Activated B cell treated with CpG ODN at 0.5 μM for 24 hours (primary cell): ENCODE results near the gene HOXD9. TPM values are rescaled to one million over a fixed set of nuclear protein-coding genes. Genes with fewer than 3 reads are reported as not detected.

Experiments
- ATAC-seq: fragments of 200-7000 bp; cut with Tn5 transposase; one replicate; pipeline ENCODE4 v1.10.0; 2021; ENCODE audit warnings: low read depth, mild to moderate bottlenecking, moderate library complexity
- CTCF ChIA-PET: fragments of 350-600 bp; sonication (Branson Sonifier 250); formaldehyde crosslinking; loops from one replicate; lab custom pipeline; 2021; ENCODE audit warnings: antibody characterized with exemption; lab: Charles Lee
- POLR2A ChIA-PET: fragments of 350-600 bp; sonication (Branson Sonifier 250); formaldehyde crosslinking; loops from one replicate; lab custom pipeline; 2021; ENCODE audit warnings: antibody characterized with exemption; lab: Charles Lee
- DNase-seq: peaks from one replicate; pipeline ENCODE4 v3.0.0; 2022
- H3K27ac Mint-ChIP-seq: one replicate; pipeline ENCODE4 v1.8.0; 2020; ENCODE audit warnings: mixed read lengths
- H3K27me3 Mint-ChIP-seq: one replicate; pipeline ENCODE4 v1.8.0; 2021; ENCODE audit warnings: mixed read lengths
- H3K36me3 Mint-ChIP-seq: one replicate; pipeline ENCODE4 v1.8.0; 2021; ENCODE audit warnings: low read depth, mixed read lengths
- H3K4me1 Mint-ChIP-seq: one replicate; pipeline ENCODE4 v1.8.0; 2021; ENCODE audit warnings: mixed read lengths
- H3K4me3 Mint-ChIP-seq: one replicate; pipeline ENCODE4 v1.8.0; 2020; ENCODE audit warnings: mild to moderate bottlenecking, mixed read lengths
- H3K9me3 Mint-ChIP-seq: one replicate; pipeline ENCODE4 v1.8.0; 2020; ENCODE audit warnings: mixed read lengths
- intact Hi-C: fragments of 100-400 bp; cut with micrococcal nuclease; formaldehyde crosslinking; loops from one replicate; pipeline ENCODE4 v1.15.1; 2024
- total RNA-seq: library from RNA; stranded (reverse); gene quantifications from 2 replicates; pipeline ENCODE4 v1.2.3, GENCODE V29; 2022
- TF ChIP-seq, protein P1 (sequence below): fragments of 200-600 bp; IDR thresholded peaks from one replicate; pipeline ENCODE4 v1.8.0; 2022; ENCODE audit warnings: antibody characterized with exemption, mild to moderate bottlenecking

Gene HOXD9
- not detected in 2 replicates for total RNA-seq

DNA sequence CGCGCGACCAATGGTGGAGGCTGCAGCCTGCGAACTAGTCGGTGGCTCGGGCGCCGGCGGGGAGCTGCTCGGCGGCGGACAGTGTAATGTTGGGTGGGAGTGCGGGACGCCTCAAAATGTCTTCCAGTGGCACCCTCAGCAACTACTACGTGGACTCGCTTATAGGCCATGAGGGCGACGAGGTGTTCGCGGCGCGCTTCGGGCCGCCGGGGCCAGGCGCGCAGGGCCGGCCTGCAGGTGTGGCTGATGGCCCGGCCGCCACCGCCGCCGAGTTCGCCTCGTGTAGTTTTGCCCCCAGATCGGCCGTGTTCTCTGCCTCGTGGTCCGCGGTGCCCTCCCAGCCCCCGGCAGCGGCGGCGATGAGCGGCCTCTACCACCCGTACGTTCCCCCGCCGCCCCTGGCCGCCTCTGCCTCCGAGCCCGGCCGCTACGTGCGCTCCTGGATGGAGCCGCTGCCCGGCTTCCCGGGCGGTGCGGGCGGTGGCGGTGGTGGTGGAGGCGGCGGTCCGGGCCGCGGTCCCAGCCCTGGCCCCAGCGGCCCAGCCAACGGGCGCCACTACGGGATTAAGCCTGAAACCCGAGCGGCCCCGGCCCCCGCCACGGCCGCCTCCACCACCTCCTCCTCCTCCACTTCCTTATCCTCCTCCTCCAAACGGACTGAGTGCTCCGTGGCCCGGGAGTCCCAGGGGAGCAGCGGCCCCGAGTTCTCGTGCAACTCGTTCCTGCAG is at the start of gene HOXD9:
Gene HOXD9 (plus strand): TSS at position 37 of the 728 bp plus-strand sequence. CDS start 50 bp downstream, at position 87.
- ChIA-PET CTCF (no interaction called here), POLR2A (no interaction called here)
- no peak within 1 kb of the TSS for H3K27ac Mint-ChIP-seq
- H3K27me3 Mint-ChIP-seq, result peaks cover 66% of the 10 kb centered on the region
- H3K9me3 Mint-ChIP-seq, result no peaks in the 10 kb centered on the region
- peak within 1 kb of the TSS; percentile 59 for H3K4me3 Mint-ChIP-seq
- peaks cover 12% of the 10 kb centered on the region for H3K4me1 Mint-ChIP-seq
- no peak for ATAC-seq
- H3K36me3 Mint-ChIP-seq, result no peaks in the 10 kb centered on the region
- TF ChIP-seq, protein P1, sequence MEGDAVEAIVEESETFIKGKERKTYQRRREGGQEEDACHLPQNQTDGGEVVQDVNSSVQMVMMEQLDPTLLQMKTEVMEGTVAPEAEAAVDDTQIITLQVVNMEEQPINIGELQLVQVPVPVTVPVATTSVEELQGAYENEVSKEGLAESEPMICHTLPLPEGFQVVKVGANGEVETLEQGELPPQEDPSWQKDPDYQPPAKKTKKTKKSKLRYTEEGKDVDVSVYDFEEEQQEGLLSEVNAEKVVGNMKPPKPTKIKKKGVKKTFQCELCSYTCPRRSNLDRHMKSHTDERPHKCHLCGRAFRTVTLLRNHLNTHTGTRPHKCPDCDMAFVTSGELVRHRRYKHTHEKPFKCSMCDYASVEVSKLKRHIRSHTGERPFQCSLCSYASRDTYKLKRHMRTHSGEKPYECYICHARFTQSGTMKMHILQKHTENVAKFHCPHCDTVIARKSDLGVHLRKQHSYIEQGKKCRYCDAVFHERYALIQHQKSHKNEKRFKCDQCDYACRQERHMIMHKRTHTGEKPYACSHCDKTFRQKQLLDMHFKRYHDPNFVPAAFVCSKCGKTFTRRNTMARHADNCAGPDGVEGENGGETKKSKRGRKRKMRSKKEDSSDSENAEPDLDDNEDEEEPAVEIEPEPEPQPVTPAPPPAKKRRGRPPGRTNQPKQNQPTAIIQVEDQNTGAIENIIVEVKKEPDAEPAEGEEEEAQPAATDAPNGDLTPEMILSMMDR, result no peak
- intact Hi-C loops, result no loop called here
- DNase-seq, result no peak

DNA sequence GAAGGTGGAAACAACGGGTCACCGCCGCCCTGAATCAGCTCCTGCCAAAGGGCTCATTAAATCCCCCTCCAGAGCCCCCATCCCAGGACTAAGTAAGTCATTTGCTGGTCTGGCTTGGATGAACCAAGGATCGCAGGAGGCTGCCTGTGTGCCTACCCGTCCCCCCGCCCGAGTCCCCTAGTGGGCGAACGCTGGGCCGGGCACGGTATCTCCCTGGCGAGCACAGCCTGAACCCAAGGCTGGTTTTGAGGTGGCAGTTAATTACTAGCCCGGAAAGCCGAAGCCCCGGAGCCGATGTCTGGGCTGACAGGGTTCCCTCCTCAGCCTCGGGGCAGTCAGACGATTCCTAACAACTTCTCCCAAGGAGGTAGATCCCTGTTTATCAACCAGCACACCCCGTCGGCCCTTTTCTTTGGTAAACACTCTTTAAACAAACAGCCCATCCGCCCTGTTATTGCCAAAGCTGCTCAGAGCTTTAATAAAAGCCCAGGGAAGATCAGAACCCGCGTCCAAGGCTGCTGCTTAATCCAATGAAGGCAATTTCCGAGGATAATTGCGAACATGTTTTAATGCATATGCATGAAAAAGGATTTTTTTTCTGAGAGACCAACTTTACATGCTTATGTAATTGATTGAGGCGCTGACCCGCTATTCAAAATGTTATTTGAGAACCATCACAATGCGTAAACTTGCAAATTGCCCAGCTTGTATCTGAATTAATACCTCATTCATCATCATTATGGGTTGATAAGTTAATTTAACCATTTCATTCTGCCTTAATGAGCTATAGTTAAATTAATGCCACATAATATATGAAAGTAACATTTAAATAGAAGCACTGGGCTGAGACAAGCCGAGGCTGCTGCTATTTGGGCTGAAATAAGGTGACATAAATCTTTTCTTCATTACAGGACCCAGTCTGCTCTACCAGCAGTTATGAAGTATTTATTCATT is 49.3 kb upstream of the HOXD9 start:
- CTCF ChIA-PET, result no interaction called here
- POLR2A ChIA-PET, result no interaction called here
- Mint-ChIP-seq H3K27me3 (peaks cover 73% of the 10 kb centered on the region), H3K4me3 (no peak overlapping the region), H3K4me1 (no peaks in the 10 kb centered on the region), H3K36me3 (no peaks in the 10 kb centered on the region), H3K27ac (no peak overlapping the region), H3K9me3 (no peaks in the 10 kb centered on the region)
- intact Hi-C loops, result no loop called here
- no peak for ATAC-seq
- TF ChIP-seq, protein P1, result no peak
- no peak for DNase-seq

DNA sequence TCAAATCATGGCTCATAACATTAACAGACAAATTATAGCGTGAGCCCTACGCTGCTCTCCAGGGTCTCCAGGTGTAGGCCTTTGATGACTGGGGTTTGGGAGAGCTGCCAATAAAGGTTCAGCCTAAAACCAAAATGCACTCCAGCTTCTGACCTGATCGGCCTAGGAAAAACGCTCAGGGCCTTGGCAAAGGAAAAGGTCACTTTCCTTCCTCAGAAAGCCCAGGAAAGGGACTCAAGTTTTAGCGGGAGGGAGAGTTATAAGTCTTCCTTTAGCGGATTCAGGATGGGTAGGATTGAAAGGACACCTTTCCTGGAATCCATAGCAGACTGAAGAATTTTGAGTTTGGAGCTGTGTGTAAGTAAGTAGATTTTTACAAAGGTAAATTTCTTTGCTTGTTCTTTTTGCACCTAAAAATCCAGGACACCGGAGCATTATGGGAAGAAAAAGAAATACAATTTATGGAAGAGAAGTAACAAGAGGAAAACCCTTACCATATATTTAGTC is 47.5 kb upstream of the HOXD9 start:
- Mint-ChIP-seq H3K4me1 (peaks cover 7% of the 10 kb centered on the region), H3K27ac (no peak overlapping the region), H3K27me3 (peaks cover 69% of the 10 kb centered on the region), H3K4me3 (no peak overlapping the region), H3K9me3 (peaks cover 2% of the 10 kb centered on the region), H3K36me3 (peaks cover 5% of the 10 kb centered on the region)
- CTCF ChIA-PET, result interaction anchor here (1.1 kb wide), 1 partner anchor 53 kb away, joined by 3 read pairs; no protein-coding TSS in a partner anchor
- DNase-seq (no peak), ATAC-seq (no peak)
- POLR2A ChIA-PET, result no interaction called here
- intact Hi-C loops, result loop anchor here (5.0 kb wide), 1 partner anchor 1738 kb away; no protein-coding TSS in a partner anchor
- TF ChIP-seq, protein P1, result no peak

DNA sequence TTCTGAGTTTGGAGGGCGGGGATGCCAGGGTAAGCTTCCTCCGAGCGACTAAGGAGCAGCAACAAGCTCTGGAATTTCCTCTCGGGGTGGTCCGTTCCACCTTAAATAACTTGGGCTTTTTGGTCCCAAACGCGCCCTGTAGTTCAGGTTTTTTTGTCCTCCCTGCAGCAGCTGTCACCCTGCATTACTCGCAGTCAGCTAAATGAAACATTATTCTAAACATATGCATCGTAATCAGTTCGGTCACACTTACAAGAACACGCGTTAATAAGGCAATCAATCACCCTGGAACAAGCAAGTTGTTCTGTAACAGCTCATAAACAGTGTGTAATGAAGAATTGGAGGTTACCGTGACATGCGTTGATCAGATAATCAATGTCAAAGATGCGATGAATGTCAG is 47.0 kb upstream of the HOXD9 start:
- Mint-ChIP-seq H3K36me3 (peaks cover 5% of the 10 kb centered on the region), H3K4me3 (no peak overlapping the region), H3K4me1 (peaks cover 7% of the 10 kb centered on the region), H3K9me3 (peaks cover 2% of the 10 kb centered on the region), H3K27ac (no peak overlapping the region), H3K27me3 (peaks cover 64% of the 10 kb centered on the region)
- TF ChIP-seq, protein P1, result no peak
- CTCF ChIA-PET, result interaction anchor here (1.1 kb wide), 1 partner anchor 53 kb away, joined by 3 read pairs; no protein-coding TSS in a partner anchor
- no peak for DNase-seq
- POLR2A ChIA-PET, result no interaction called here
- ATAC-seq, result no peak
- intact Hi-C loops, result loop anchor here (5.0 kb wide), 1 partner anchor 1738 kb away; no protein-coding TSS in a partner anchor
